Endothelial cell of umbilical vein (primary cell): ENCODE data around the gene SYNGR4. TPM values are rescaled to one million over a fixed set of nuclear protein-coding genes. Genes with fewer than 3 reads are reported as not detected.

Source experiments
- BruUV-seq: library from RNA; stranded (reverse); fragments of 400-500 nt; replicated peaks from 2 replicates; lab custom pipeline; 2021; lab: Mats Ljungman, UMichigan
- CTCF ChIA-PET: fragments of 300-600, 350-600 bp; sonication (Branson Sonifier 250); formaldehyde crosslinking; loops from one replicate; lab custom pipeline; 2021; ENCODE audit warnings: antibody characterized with exemption, inconsistent platforms; lab: Charles Lee
- POLR2A ChIA-PET: fragments of 300-600, 350-600 bp; sonication (Branson Sonifier 250); formaldehyde crosslinking; loops from one replicate; lab custom pipeline; 2021; ENCODE audit warnings: antibody characterized with exemption, inconsistent platforms; lab: Charles Lee
- DNase-seq: peaks from one replicate; pipeline ENCODE4 v3.0.0-alpha.2; 2011; ENCODE audit warnings: low read depth, low spot score
- FAIRE-seq: peaks from 2 replicates; lab custom pipeline; 2011; peaks lifted over from hg19 to GRCh38; lab: Jason Lieb, UNC
- H2AFZ ChIP-seq: 2 replicates; pipeline ENCODE4 v1.6.0; 2012; ENCODE audit warnings: low read depth, low read length, control low read depth, inconsistent platforms
- H3K27ac ChIP-seq: 2 replicates; pipeline ENCODE4 v1.5.1; 2011; ENCODE audit warnings: low read depth, mild to moderate bottlenecking, control low read depth, low read length, moderate library complexity; ENCODE audit not compliant: insufficient read depth
- H3K27me3 ChIP-seq, 2 experiments: 2 replicates each; pipeline versions ENCODE4 v1.6.0 to v1.6.1; 2011; ENCODE audit warnings: low read length in 2 of 2, mixed read lengths in 1 of 2; ENCODE audit not compliant: control insufficient read depth in 2 of 2, insufficient read depth in 2 of 2
- H3K36me3 ChIP-seq, 2 experiments: 2 replicates in 1 of 2; 3 replicates in 1 of 2; pipeline ENCODE4 v1.5.1; 2011; ENCODE audit warnings: low read length in 2 of 2, mild to moderate bottlenecking in 1 of 2, moderate library complexity in 1 of 2; ENCODE audit not compliant: control insufficient read depth in 2 of 2, insufficient read depth in 2 of 2; ENCODE audit errors: extremely low read depth in 1 of 2
- H3K4me1 ChIP-seq: 3 replicates; pipeline ENCODE4 v1.5.1; 2011; ENCODE audit warnings: mild to moderate bottlenecking, low read length; ENCODE audit not compliant: control insufficient read depth, insufficient read depth; ENCODE audit errors: extremely low read depth
- H3K4me2 ChIP-seq: 2 replicates; pipeline ENCODE4 v1.6.1; 2011; ENCODE audit warnings: low read length, control low read depth, mixed read lengths; ENCODE audit not compliant: insufficient read depth
- H3K4me3 ChIP-seq, 3 experiments: fragments of 200-600 bp in 1 of 3; sonication (generic), shearing (Covaris generic) in 1 of 3; replicated peaks in 1 of 3; 2 replicates each; pipeline ENCODE4 v1.5.1; 2011 to 2016; ENCODE audit warnings: control low read depth in 3 of 3, low read length in 3 of 3, mild to moderate bottlenecking in 2 of 3, inconsistent platforms in 1 of 3, low read depth in 1 of 3, moderate library complexity in 1 of 3; ENCODE audit not compliant: insufficient read depth in 1 of 3
- H3K79me2 ChIP-seq: 2 replicates; pipeline ENCODE4 v1.6.0; 2012; ENCODE audit warnings: low read length, inconsistent platforms; ENCODE audit not compliant: control insufficient read depth, insufficient read depth
- H3K9ac ChIP-seq: replicated peaks from 2 replicates; pipeline ENCODE3; 2011; ENCODE audit warnings: low read length, control low read depth; ENCODE audit not compliant: insufficient read depth; ENCODE audit errors: extremely low read depth
- H3K9me1 ChIP-seq: replicated peaks from 3 replicates; pipeline ENCODE4 v1.6.0; 2011; ENCODE audit warnings: mild to moderate bottlenecking, low read length; ENCODE audit not compliant: control insufficient read depth, insufficient read depth; ENCODE audit errors: extremely low read depth
- H3K9me3 ChIP-seq: replicated peaks from 2 replicates; pipeline ENCODE4 v1.5.1; 2012; ENCODE audit warnings: low read length, inconsistent platforms; ENCODE audit not compliant: control insufficient read depth, insufficient read depth
- H4K20me1 ChIP-seq: replicated peaks from 2 replicates; pipeline ENCODE3; 2011; ENCODE audit warnings: mild to moderate bottlenecking, low read length; ENCODE audit not compliant: control insufficient read depth, insufficient read depth; ENCODE audit errors: extremely low read depth
- CTCF ChIP-seq, 2 donors: IDR thresholded peaks; 1 replicate in 1 of 2; 2 replicates in 1 of 2; pipeline ENCODE4 v1.5.1; 2011; ENCODE audit warnings: low read length in 2 of 2, mild to moderate bottlenecking in 2 of 2, moderate library complexity in 2 of 2, control low read depth in 1 of 2, inconsistent platforms in 1 of 2, low read depth in 1 of 2; ENCODE audit not compliant: insufficient read depth in 1 of 2; ENCODE audit errors: extremely low read depth in 1 of 2
- EZH2 ChIP-seq: IDR thresholded peaks from 2 replicates; pipeline ENCODE4 v1.6.1; 2012; ENCODE audit warnings: borderline replicate concordance, low read depth, mild to moderate bottlenecking, moderate library complexity, low read length, inconsistent platforms; ENCODE audit not compliant: severe bottlenecking
- FOS ChIP-seq: IDR thresholded peaks from 2 replicates; pipeline ENCODE4 v1.6.1; 2011; ENCODE audit warnings: mild to moderate bottlenecking, low read length, moderate library complexity, borderline replicate concordance; ENCODE audit not compliant: insufficient read depth
- GATA2 ChIP-seq: IDR thresholded peaks from 2 replicates; pipeline ENCODE4 v1.7.0; 2011; ENCODE audit warnings: low read depth, mild to moderate bottlenecking, moderate library complexity, mixed read lengths, low read length; ENCODE audit not compliant: insufficient read length, insufficient read depth
- JUN ChIP-seq: IDR thresholded peaks from 2 replicates; pipeline ENCODE4 v1.6.1; 2011; ENCODE audit warnings: borderline replicate concordance, low read depth; ENCODE audit not compliant: insufficient read length, insufficient read depth
- MYC ChIP-seq: IDR thresholded peaks from one replicate; pipeline ENCODE4 v1.6.1; 2011; ENCODE audit warnings: mild to moderate bottlenecking, low read depth, low read length
- POLR2A ChIP-seq: IDR thresholded peaks from 2 replicates; pipeline ENCODE4 v1.6.1; 2012; ENCODE audit warnings: low read depth, mild to moderate bottlenecking, control low read depth, low read length
- POLR2AphosphoS5 ChIP-seq: IDR thresholded peaks from 2 replicates; pipeline ENCODE4 v1.6.1; 2012; ENCODE audit warnings: low read depth, mild to moderate bottlenecking, control low read depth, low read length, moderate library complexity; ENCODE audit not compliant: insufficient read depth
- dilution Hi-C: fragments of 300-500 bp; cut with MboI; formaldehyde crosslinking; loops from one replicate; pipeline ENCODE4 v1.15.0; 2019; ENCODE audit warnings: low sequenced_read_pairs; ENCODE audit not compliant: extremely low pct_ligation_motif_present
- intact Hi-C: fragments of 100-400 bp; cut with micrococcal nuclease; formaldehyde crosslinking; loops from one replicate; pipeline ENCODE4 v1.10.0; 2022
- polyA plus RNA-seq, 4 experiments: library from polyadenylated mRNA; depleted of rRNA in 3 of 4; stranded (reverse) in 3 of 4; unstranded in 1 of 4; fragments of >200 nt; gene quantifications; 2 replicates each; pipeline versions ENCODE4 v1.2.1 to v1.2.3, GENCODE V29; 2011 to 2012; ENCODE audit warnings: missing spikeins in 1 of 4
- total RNA-seq: library from RNA; stranded (reverse); gene quantifications from 2 replicates; pipeline ENCODE4 v1.2.3, GENCODE V29; 2021
- TF ChIP-seq, protein P1 (sequence below): IDR thresholded peaks from 2 replicates; pipeline ENCODE4 v1.6.1; 2011; ENCODE audit not compliant: insufficient read depth, insufficient read length

Gene SYNGR4
- total and polyA plus RNA-seq, 2 donors (not counting 3 experiments of a cell fraction or from before 2014, with no cell fraction given): not detected

DNA sequence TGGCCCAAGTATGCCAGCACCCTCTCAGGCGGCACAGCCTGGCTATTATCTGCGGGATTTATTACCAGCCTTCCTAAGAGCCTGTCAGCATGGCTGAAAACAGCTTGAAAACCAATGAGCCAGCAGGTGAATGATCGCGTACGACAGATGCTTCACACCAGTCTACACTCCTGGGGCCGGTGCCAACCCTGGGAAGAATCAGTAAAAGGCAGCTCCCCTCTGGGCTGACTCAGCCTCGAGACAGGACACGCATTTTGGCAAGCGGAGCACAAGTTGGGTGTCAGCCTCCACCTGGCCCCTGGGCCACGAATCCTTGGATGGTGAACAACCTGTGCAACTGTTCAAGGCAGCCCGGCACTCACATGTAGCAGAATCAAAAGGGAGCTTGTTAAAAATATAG lies 23.2 kb upstream of the SYNGR4 start:
- DNase-seq (no peak), FAIRE-seq (no peak)
- Histone ChIP-seq H2AFZ (no peak overlapping the region), H3K27ac (no peak overlapping the region), H3K4me1 (no peaks in the 10 kb centered on the region), H4K20me1 (no peaks in the 10 kb centered on the region), H3K79me2 (no peaks in the 10 kb centered on the region), H3K27me3 (no peaks in the 10 kb centered on the region), H3K9ac (no peak overlapping the region), H3K9me3 (no peaks in the 10 kb centered on the region), H3K36me3 (no peaks in the 10 kb centered on the region), H3K4me2 (no peak overlapping the region), H3K4me3 (no peak overlapping the region), H3K9me1 (no peaks in the 10 kb centered on the region)
- ChIA-PET CTCF (interaction anchor here (0.6 to 1.3 kb wide), 4 partner anchors 10 to 153 kb away, joined by 3 to 5 read pairs (median 4); a partner anchor contains a TSS), POLR2A (no interaction called here)
- intact Hi-C loops (no loop called here), dilution Hi-C loops (no loop called here)
- no TSS peak for BruUV-seq
- TF ChIP-seq GATA2: no peak
- no peak for TF ChIP-seq POLR2AphosphoS5
- TF ChIP-seq MYC: no peak
- TF ChIP-seq EZH2: no peak
- TF ChIP-seq CTCF (IDR thresholded peaks at IDR 0.05; ENCODE audit: extremely low read depth in 1 of 2, insufficient read depth in 1 of 2, low read depth in 1 of 2, low read length in 2 of 2): no peak
- TF ChIP-seq FOS: no peak
- no peak for TF ChIP-seq JUN
- no peak for TF ChIP-seq POLR2A
- TF ChIP-seq, protein P1, sequence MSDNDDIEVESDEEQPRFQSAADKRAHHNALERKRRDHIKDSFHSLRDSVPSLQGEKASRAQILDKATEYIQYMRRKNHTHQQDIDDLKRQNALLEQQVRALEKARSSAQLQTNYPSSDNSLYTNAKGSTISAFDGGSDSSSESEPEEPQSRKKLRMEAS: no peak
